GM10266 (cell line): ENCODE results near the gene GPR149.

Experiments used
- DNase-seq: peaks from one replicate; pipeline ENCODE4 v3.0.0; 2012; ENCODE audit errors: extremely low spot score
- CTCF ChIP-seq: IDR thresholded peaks from 2 replicates; pipeline ENCODE4 v1.5.1; 2012; ENCODE audit warnings: mild to moderate bottlenecking, low read depth; ENCODE audit not compliant: control insufficient read depth, insufficient read depth; ENCODE audit errors: missing control alignments

GPR149 gene

GRCh38 chr3:154384479-154384878, 45.5 kb downstream of the GPR149 start:
- DNase-seq, result no peak
- TF ChIP-seq CTCF, result no peak

GRCh38 chr3:154378311-154378710, 51.7 kb downstream of the GPR149 start:
- DNase-seq, result no peak
- TF ChIP-seq CTCF, result no peak

- no peak for TF ChIP-seq CTCF
- no peak for DNase-seq
Measured at GRCh38 chr3:154367221-154367620, 62.8 kb downstream of the GPR149 start.

GRCh38 chr3:154364849-154365248, 65.1 kb downstream of the GPR149 start:
- no peak for DNase-seq

GRCh38 chr3:154361099-154361498, 68.9 kb downstream of the GPR149 start:
- no peak for TF ChIP-seq CTCF

More at GRCh38 chr3:154364849-154365248, 65.1 kb downstream of the GPR149 start:
- no peak for TF ChIP-seq CTCF

GRCh38 chr3:154356009-154356408, 74.0 kb downstream of the GPR149 start:
- DNase-seq, result no peak
- no peak for TF ChIP-seq CTCF

More at GRCh38 chr3:154361099-154361498, 68.9 kb downstream of the GPR149 start:
- DNase-seq, result no peak

- TF ChIP-seq CTCF, result no peak
- no peak for DNase-seq
Measured at GRCh38 chr3:154349223-154349622, 80.8 kb downstream of the GPR149 start.
